H9 (cell line): ENCODE data around the gene LEFTY2. TPM values are rescaled to one million over a fixed set of nuclear protein-coding genes. Genes with fewer than 3 reads are reported as not detected.
A peak's percentile ranks its signal among the peaks of the same experiment; 100 is the strongest.

Experiments
- DNase-seq: peaks from one replicate; pipeline ENCODE4 v3.0.0-alpha.2; 2017
- H2AFZ ChIP-seq: one replicate; pipeline ENCODE4 v1.6.1; 2013; ENCODE audit warnings: mild to moderate bottlenecking, low read length, control low read depth, moderate library complexity
- H2AK5ac ChIP-seq: 2 replicates; pipeline ENCODE4 v1.6.1; 2013; ENCODE audit warnings: low read length, control low read depth, mixed read lengths; ENCODE audit not compliant: insufficient read length
- H2BK120ac ChIP-seq: one replicate; pipeline ENCODE4 v1.6.1; 2013; ENCODE audit warnings: low read depth, mild to moderate bottlenecking, low read length, control low read depth, inconsistent platforms; ENCODE audit not compliant: poor library complexity, severe bottlenecking
- H2BK12ac ChIP-seq: 2 replicates; pipeline ENCODE4 v1.6.1; 2013; ENCODE audit warnings: low read length, control low read depth, mixed read lengths, low read depth; ENCODE audit not compliant: insufficient read length
- H2BK15ac ChIP-seq: 2 replicates; pipeline ENCODE4 v1.6.1; 2013; ENCODE audit warnings: low read depth, low read length, control low read depth
- H2BK20ac ChIP-seq: one replicate; pipeline ENCODE4 v1.6.1; 2013; ENCODE audit warnings: low read depth, mild to moderate bottlenecking, low read length, control low read depth, inconsistent platforms; ENCODE audit not compliant: poor library complexity, severe bottlenecking
- H2BK5ac ChIP-seq: 2 replicates; pipeline ENCODE4 v1.6.1; 2013; ENCODE audit warnings: low read length, control low read depth, mixed read lengths; ENCODE audit not compliant: insufficient read length
- H3K14ac ChIP-seq: 2 replicates; pipeline ENCODE4 v1.6.1; 2013; ENCODE audit warnings: low read length, control low read depth; ENCODE audit not compliant: insufficient read depth
- H3K18ac ChIP-seq: 2 replicates; pipeline ENCODE4 v1.6.1; 2013; ENCODE audit warnings: low read depth, mild to moderate bottlenecking, mixed read lengths, low read length, control low read depth; ENCODE audit not compliant: insufficient read length
- H3K23ac ChIP-seq: 2 replicates; pipeline ENCODE4 v1.6.1; 2013; ENCODE audit warnings: low read length, control low read depth, mixed read lengths, low read depth; ENCODE audit not compliant: insufficient read length
- H3K23me2 ChIP-seq: 2 replicates; pipeline ENCODE4 v1.6.1; 2013; ENCODE audit warnings: low read depth, mild to moderate bottlenecking, mixed read lengths, low read length, control low read depth; ENCODE audit not compliant: insufficient read length, poor library complexity, severe bottlenecking
- H3K27ac ChIP-seq: 2 replicates; pipeline ENCODE4 v1.5.1; 2013; ENCODE audit warnings: low read length, control low read depth, mixed read lengths, low read depth; ENCODE audit not compliant: insufficient read length
- H3K27me3 ChIP-seq: 2 replicates; pipeline ENCODE4 v1.6.1; 2013; ENCODE audit warnings: low read length, control low read depth, inconsistent platforms; ENCODE audit not compliant: insufficient read depth
- H3K4ac ChIP-seq: 2 replicates; pipeline ENCODE4 v1.6.1; 2013; ENCODE audit warnings: low read depth, mild to moderate bottlenecking, control low read depth, inconsistent platforms, low read length, moderate library complexity
- H3K4me1 ChIP-seq: 2 replicates; pipeline ENCODE4 v1.6.1; 2013; ENCODE audit warnings: low read length, control low read depth, inconsistent platforms; ENCODE audit not compliant: insufficient read depth
- H3K4me2 ChIP-seq: 2 replicates; pipeline ENCODE4 v1.6.1; 2013; ENCODE audit warnings: low read length, control low read depth, mixed read lengths; ENCODE audit not compliant: insufficient read length, insufficient read depth
- H3K56ac ChIP-seq: 2 replicates; pipeline ENCODE4 v1.6.1; 2013; ENCODE audit warnings: low read depth, mild to moderate bottlenecking, mixed read lengths, low read length, control low read depth; ENCODE audit not compliant: insufficient read length
- H3K79me1 ChIP-seq: 2 replicates; pipeline ENCODE4 v1.6.1; 2013; ENCODE audit warnings: low read depth, mild to moderate bottlenecking, moderate library complexity, low read length, control low read depth, inconsistent platforms; ENCODE audit not compliant: insufficient read depth, poor library complexity, severe bottlenecking
- H3K79me2 ChIP-seq: 2 replicates; pipeline ENCODE4 v1.6.1; 2013; ENCODE audit warnings: low read length, control low read depth, inconsistent platforms; ENCODE audit not compliant: insufficient read depth
- H3K9ac ChIP-seq: 2 replicates; pipeline ENCODE4 v1.6.1; 2013; ENCODE audit warnings: low read length, control low read depth, mixed read lengths; ENCODE audit not compliant: insufficient read length; ENCODE audit errors: extremely low read depth
- H3K9me3 ChIP-seq: one replicate; pipeline ENCODE4 v1.6.1; 2013; ENCODE audit warnings: low read depth, low read length, inconsistent platforms; ENCODE audit not compliant: control insufficient read depth
- H3T11ph ChIP-seq: one replicate; pipeline ENCODE4 v1.6.1; 2013; ENCODE audit warnings: mild to moderate bottlenecking, low read length, control low read depth, inconsistent platforms
- H4K20me1 ChIP-seq: one replicate; pipeline ENCODE4 v1.6.1; 2013; ENCODE audit not compliant: control insufficient read depth, insufficient read length, insufficient read depth
- H4K5ac ChIP-seq: 2 replicates; pipeline ENCODE4 v1.6.1; 2013; ENCODE audit warnings: low read depth, mild to moderate bottlenecking, mixed read lengths, low read length, control low read depth; ENCODE audit not compliant: insufficient read length
- H4K8ac ChIP-seq: replicated peaks from 2 replicates; pipeline ENCODE4 v1.6.1; 2013; ENCODE audit warnings: low read length, control low read depth, mixed read lengths, low read depth; ENCODE audit not compliant: insufficient read length
- H4K91ac ChIP-seq: 2 replicates; pipeline ENCODE4 v1.6.1; 2013; ENCODE audit warnings: low read depth, mild to moderate bottlenecking, moderate library complexity, mixed read lengths, low read length, control low read depth; ENCODE audit not compliant: insufficient read length
- H3K27ac Mint-ChIP-seq, 3 experiments: 2 replicates in 2 of 3; 3 replicates in 1 of 3; pipeline ENCODE4 v1.8.0; 2020 to 2021; ENCODE audit warnings: mixed read lengths in 3 of 3, mild to moderate bottlenecking in 1 of 3, moderate library complexity in 1 of 3
- H3K27me3 Mint-ChIP-seq: 2 replicates; pipeline ENCODE4 v1.8.0; 2021; ENCODE audit warnings: low read depth, mild to moderate bottlenecking, moderate library complexity, mixed read lengths
- H3K36me3 Mint-ChIP-seq, 3 experiments: 2 replicates in 2 of 3; 3 replicates in 1 of 3; pipeline ENCODE4 v1.8.0; 2020 to 2021; ENCODE audit warnings: low read depth in 3 of 3, mixed read lengths in 3 of 3; ENCODE audit not compliant: insufficient read depth in 1 of 3
- H3K4me1 Mint-ChIP-seq, 2 experiments: 2 replicates each; pipeline ENCODE4 v1.8.0; 2020; ENCODE audit warnings: mixed read lengths in 2 of 2
- H3K4me3 Mint-ChIP-seq, 2 experiments: 2 replicates in 1 of 2; 3 replicates in 1 of 2; pipeline ENCODE4 v1.8.0; 2020 to 2021; ENCODE audit warnings: mild to moderate bottlenecking in 2 of 2, mixed read lengths in 2 of 2, moderate library complexity in 1 of 2
- H3K9me3 Mint-ChIP-seq, 2 experiments: 2 replicates in 1 of 2; 3 replicates in 1 of 2; pipeline ENCODE4 v1.8.0; 2020; ENCODE audit warnings: mild to moderate bottlenecking in 2 of 2, mixed read lengths in 2 of 2, moderate library complexity in 1 of 2
- CTCF ChIP-seq: fragments of 200-600 bp; sonication (generic); conservative IDR thresholded peaks from 3 replicates; pipeline ENCODE4 v1.8.0; 2021; ENCODE audit warnings: antibody characterized with exemption, mild to moderate bottlenecking
- WGBS: extraction: QIAGEN DNeasy Blood & Tissue Kit; methylation state at CpG from one replicate; pipeline ENCODE4 v1.1.7; 2013; ENCODE audit warnings: missing lambda C conversion rate, low lambda C conversion rate, mixed read lengths; ENCODE audit not compliant: insufficient read length; ENCODE audit errors: extremely low coverage; 5-methylcytosine and 5-hydroxymethylcytosine counted together
- total RNA-seq: library from RNA; stranded (reverse); gene quantifications from 2 replicates; pipeline ENCODE4 v1.2.1, GENCODE V29; 2021

The LEFTY2 gene
- total RNA-seq, 1 experiment from 2014 or later: 16.3 TPM

- Mint-ChIP-seq H3K4me1 (peaks cover 23% of the 10 kb centered on the region in 2 experiments), H3K9me3 (no peaks in the 10 kb centered on the region), H3K27me3 (peaks cover 5% of the 10 kb centered on the region; the same call in 1 of the 2 replicates), H3K36me3 (no peaks in the 10 kb centered on the region), H3K4me3 (no peak overlapping the region), H3K27ac (peak overlapping the region in 1 of 3 experiments; percentile 34; a peak in 1 of 7 replicates)
- H3K9me3 ChIP-seq: no peaks in the 10 kb centered on the region
- no peak overlapping the region for H2BK12ac ChIP-seq
- no peak overlapping the region for H3K27ac ChIP-seq
- H4K20me1 ChIP-seq: no peaks in the 10 kb centered on the region
- no peak overlapping the region for H2AK5ac ChIP-seq
- H3K4ac ChIP-seq: no peak overlapping the region
- no peak overlapping the region for H2BK20ac ChIP-seq
- no peak overlapping the region for H2BK5ac ChIP-seq
- H2BK120ac ChIP-seq: no peak overlapping the region
- no peak overlapping the region for H3K4me2 ChIP-seq
- H3K14ac ChIP-seq: no peak overlapping the region
- H3K23me2 ChIP-seq: no peaks in the 10 kb centered on the region
- no peak overlapping the region for H3K23ac ChIP-seq
- H4K8ac ChIP-seq: no peak overlapping the region
- no peaks in the 10 kb centered on the region for H3K27me3 ChIP-seq
- no peak overlapping the region for H4K91ac ChIP-seq
- H2BK15ac ChIP-seq: no peak overlapping the region
- H3K18ac ChIP-seq: no peak overlapping the region
- H4K5ac ChIP-seq: no peak overlapping the region
- no peak overlapping the region for H3T11ph ChIP-seq
- DNase-seq: peak; percentile 80
- H3K56ac ChIP-seq: no peak overlapping the region
- no peaks in the 10 kb centered on the region; the same call in 1 of the 2 replicates for H3K4me1 ChIP-seq
- no peak overlapping the region for H3K9ac ChIP-seq
- no peak overlapping the region for H2AFZ ChIP-seq
- WGBS: no CpG with 5 or more reads among the region's 53 CpGs
- no peaks in the 10 kb centered on the region for H3K79me2 ChIP-seq
- no peaks in the 10 kb centered on the region for H3K79me1 ChIP-seq
- peak; percentile 99 for TF ChIP-seq CTCF
These were observed 29.6 kb downstream of the LEFTY2 start for GRCh38 chr1:225911191-225912130.
